NCI-H1930 (cell line): ENCODE data around the gene NAA20.

Source experiments
- DNase-seq, 2 experiments: peaks; one replicate each; lab custom pipeline; 2025; lab: John Stamatoyannopoulos, UW

Gene NAA20

DNA sequence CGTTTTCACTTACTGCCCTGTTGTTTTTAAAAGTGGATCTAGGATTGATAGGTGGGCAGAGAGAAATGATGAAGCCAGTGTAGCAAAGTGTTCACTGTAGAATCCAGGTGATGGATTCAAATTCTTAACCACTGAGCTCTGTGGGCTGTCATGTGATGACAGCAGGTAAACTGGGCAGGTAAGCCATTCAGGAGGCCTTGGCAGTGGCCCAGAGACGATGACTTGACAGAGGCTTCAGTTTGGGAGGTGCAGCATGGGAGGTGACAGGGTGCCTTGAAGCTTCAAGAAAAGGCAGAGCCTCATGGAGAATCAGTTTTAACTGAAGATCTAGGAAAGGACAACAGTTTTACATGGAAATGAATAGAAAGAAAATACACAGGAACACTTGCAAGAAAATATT is 2.0 kb downstream of the NAA20 start:
- no peak for DNase-seq

DNA sequence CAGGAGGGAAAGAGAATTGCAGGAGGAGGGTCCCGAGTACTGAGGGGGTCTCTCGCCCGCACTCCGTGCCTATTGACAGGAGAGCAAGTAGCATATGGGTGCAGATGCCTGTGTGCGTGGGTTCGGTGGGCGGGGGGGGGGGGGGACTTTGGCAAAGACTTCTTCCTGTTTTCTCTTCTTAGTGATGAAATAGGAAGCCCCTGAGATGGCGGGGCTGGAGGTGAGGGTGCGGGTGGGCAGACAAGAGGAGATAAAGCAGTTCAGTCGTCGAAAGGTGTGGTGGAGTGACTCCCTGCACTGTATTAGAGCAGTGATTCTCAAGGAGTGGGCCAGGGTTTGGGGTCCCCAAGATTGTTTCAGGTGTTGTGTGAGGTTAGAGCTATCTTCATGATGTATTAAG is 3.7 kb downstream of the NAA20 start:
- no peak for DNase-seq

DNA sequence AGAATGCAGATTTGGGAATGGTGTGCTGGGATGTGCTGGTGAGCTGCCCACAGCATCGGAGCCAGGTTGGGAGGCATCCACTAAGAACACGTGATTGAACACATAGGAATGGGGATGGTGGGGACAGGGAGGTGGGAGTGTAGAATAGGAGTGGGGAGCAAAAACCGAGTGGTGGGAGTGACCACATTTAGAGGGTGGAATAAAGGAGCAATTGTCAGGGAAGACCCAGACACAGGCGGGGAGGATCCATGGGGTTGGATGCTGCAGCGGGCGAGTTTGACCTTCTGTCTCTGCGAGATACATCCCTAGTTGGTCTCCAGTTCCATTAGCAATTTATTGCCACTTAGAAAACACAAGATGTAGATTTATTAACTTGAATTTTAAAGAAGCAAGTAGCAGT is 4.7 kb downstream of the NAA20 start:
- DNase-seq: no peak

DNA sequence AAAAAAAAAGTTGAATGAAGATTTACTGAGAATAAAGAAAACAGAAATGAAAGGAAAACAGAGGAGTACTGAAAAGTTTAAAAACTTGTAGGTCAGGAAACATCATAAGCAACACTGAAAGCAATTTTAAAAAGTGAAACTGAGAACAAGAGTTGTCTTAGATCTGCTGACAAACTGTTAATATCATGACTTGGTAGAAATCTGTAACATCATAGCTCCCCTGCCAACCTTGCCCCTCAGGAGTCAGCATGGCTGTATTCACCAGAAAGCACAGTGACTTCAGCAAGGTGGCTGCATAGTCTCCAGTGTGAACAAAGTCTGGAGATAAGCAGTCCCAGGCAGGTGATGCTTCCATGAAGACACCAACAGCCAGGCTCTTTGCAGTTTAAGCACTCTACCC is 5.3 kb downstream of the NAA20 start:
- DNase-seq: no peak

DNA sequence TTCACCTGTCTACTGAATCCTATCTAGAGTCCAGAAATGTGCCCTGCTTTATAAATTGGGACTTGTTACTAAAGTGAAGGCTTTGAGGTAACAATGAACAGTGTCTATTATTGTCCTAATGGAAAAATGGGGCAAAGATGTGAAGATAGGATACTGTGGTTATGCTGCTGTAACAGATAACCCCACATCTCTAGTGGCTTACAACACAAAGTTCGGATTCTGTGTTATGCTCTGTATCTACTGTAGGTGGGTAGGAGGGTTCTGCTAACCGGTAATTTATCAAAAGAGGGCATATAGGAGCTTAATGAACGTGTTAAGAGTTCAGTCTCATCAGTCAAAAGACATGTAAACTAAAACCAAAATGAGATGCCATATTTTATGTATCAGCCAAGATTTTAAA is 6.2 kb downstream of the NAA20 start:
- DNase-seq: no peak

DNA sequence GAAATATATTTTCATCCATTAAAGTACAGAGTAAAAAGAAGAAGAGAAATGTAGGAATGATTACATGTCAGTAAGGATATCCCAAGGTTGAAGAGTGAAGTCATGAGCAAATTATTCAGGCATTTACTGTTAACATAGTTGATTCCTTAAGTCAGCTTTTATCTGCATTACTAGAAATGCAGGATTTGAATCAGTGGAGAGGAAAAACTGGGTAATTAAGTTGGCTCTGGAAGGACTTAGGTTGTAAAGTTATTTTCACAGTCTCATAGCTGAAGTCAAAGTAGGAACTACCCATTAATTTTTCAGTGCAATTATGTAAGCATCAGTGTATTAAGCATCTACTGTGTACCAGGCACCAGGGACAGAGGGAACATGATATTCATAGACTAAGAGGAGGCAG is 7.8 kb downstream of the NAA20 start:
- DNase-seq: no peak

DNA sequence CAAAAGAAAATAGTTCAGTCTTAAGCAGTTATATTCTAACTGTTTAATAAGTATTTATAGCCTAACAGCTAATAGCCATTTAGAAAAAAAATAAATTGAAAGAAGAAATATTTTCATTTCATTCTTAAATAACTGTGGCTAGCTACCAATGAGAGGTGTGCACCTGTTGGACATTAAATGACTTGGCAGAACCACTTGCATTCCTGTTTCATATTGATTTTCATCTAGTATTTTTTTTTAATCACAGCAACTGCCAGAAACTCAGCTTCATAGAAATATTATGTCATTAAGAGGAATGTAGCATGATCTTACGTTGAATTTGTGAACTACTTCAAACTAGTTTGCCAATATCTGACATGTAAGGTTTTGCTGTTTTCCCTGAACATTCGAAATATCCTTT is 10.1 kb downstream of the NAA20 start:
- DNase-seq: no peak

DNA sequence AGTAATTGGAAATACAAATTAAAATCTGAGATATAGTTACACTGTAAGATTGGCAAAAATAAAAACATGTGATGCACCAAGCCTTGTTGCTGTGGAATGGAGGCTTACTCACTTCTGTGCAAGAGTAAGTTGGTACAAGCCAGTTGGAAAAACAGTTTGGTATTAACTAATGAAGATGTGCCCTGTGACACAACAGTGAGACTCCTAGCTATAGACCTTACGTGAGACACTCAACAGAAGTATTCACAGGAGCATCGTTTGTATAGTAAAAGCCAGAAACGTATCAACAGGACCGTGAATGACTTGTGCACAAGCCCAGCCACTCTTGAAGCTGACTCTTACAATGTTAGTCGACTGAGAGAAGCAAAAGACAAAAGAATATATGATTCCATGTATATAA is 14.6 kb downstream of the NAA20 start:
- DNase-seq: no peak

DNA sequence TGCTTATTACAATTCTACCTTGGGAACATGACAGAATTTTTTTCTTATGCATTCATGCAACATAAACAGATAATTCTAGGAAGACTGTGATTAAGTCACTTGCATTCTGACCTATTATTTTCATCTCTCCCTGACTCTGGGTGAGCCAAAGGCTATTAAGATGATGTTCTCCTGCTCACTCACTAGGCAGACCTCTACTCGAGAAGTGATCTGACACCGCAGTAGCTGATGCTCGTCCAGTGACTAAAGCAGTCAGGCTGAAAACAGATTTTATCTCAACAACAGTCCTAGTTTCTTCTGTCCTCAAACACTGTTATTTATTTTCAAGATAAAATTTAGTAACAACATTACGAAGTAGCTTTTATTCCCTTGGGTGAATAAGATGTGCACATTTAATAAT is 17.3 kb downstream of the NAA20 start:
- no peak for DNase-seq

DNA sequence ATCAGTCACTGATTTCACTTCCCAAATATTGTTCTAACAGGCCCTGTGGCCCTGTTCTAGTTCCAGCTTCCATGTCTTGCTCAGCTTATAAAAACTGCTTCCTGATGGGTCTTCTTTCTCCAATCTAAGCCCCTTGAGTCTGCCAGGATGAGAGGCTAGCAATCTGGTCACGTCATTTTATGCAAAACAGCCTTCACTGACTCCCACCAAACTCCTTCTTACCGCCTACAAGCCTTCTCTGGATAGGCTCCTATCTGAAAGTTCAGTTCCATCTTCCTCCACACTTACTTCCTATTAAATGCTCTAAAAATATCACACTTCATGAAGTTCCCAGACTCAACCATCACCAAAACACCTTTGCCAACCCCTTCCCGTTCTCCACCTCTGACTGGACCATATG is 19.6 kb downstream of the NAA20 start:
- DNase-seq: no peak

DNA sequence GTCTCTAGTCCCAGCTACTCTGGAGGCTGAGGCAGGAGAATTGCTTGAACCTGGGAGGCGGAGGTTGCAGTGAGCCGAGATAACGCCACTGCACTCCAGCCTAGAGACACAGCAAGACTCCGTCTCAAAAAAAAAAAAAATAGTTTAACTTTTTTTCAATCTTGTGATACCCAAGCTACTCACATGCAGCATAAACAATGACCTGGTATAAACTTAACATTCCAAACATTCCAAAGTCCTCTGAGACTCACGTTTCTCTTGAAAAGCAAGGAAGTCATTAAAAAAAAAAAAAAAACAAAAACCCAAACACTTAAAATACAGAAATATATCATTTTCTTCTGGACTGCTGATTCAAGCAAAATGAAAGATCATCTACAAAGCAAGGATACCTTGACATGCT is 20.8 kb downstream of the NAA20 start:
- DNase-seq: no peak

DNA sequence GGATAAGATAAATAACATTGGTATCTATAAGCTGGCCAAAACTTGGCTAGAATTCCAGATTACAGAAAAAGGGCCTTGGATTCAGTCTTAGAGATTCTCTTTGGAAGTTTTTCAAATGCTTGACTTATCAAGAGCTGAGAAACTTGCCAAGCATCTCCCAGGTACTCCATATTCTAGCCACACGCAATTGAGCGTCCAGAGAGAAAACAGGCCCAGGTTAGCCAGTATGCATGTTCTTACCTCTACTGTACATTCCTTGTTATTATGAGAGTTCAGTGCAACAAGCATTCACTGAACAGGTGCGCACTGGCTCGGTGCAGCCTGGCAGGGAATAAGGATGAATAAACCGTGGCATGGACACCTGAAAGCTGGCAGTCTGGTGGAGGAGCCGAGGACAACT is 21.4 kb downstream of the NAA20 start:
- DNase-seq: no peak

DNA sequence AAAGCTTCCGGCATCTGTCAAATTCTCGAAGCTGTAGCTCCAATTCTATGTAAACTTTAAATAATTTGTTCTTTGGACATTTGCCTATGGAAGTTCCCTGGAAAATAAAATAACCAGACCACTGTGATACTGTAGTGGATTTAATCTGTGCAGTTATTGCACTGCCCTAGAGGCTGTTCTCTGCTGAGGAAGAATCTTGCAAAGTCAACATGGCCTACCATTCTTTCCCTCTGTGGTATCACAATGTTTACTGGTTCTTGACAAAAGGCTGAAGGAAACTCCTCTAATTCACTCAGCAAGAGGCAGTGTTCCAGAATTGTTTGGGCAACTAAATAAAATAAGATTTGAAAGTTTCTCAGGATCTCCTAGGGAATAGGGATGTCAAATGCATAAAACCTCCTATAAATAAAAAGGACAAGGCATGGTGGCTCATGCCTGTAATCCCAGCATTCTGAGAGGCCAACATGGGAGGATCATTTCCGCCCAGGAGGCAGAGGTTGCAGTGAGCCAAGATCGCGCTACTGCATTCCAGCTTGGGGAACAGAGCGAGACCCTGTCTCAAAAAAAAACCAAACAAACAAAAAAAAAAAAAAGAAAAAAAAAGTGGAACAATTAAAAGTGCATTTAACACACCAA is 22.7 kb downstream of the NAA20 start:
- DNase-seq: no peak

DNA sequence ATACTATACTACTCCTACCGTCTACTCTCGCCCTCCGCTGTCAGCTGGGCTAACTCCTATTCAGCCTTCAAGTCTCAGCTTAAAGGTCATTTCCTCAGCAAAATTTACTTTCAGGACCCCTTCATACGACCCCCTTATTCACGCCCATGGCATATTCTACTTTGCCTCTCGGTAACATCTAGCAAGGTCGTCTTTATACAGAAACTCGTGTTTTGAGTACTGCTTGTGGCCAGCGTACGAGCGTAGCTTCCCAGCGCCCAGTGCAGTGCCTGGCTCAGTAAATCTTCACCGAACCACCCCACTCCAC is 34.6 kb downstream of the NAA20 start:
- DNase-seq: no peak

DNA sequence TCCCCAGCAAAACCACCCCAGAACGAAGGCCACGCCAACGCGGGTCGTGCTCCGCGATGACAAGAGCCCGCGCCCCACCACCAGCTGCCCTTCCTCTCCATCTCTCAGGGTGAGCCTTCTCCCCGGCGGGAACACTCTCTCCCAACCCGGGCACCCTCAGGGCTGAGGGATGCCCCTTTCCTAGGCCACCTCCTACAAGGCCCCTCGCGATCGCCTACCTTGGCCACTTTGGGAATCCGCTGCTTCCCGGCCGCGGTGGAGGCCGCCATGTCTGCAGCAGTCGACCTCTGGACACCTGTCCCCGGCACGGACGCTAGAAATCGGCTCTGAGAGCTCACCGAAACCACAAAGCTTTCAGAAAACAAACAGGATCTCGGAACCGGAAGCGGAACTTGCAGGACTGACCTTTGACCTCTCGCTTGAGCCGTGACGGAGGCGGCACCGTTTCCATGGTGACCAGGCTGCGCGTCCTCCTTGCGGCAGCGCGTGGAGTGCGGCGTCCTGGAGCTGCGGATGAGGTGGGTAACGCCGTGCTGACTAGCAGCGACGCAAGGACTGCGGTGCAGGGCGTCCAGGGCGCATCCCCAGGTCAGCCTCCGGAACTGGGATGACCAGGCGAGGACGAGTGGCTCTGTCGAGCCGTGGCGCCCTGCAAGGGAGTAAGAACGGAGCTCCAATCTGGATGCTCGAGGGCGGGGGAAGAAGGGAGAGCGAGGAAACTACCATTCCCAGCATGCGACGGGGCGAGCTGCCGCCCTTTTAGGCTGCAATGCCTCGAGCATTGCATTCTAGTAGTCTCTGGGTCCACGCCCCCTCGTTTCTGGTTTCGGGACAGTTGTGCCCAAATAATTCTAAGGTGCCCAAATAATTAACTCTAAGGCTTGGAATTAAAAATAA is 35.2 kb downstream of the NAA20 start, which contains the start of the genes CFAP61 and CRNKL1:
Gene CFAP61, plus strand, starts transcription at position 459 of the 897 bp plus-strand sequence. CDS start 4,122 bp downstream, outside the sequence.
Gene CRNKL1, minus strand, starts transcription at position 393 of the 897 bp plus-strand sequence. Its CDS starts 124 bp downstream, at position 269.
- peak; percentile 98 to 99 for DNase-seq

DNA sequence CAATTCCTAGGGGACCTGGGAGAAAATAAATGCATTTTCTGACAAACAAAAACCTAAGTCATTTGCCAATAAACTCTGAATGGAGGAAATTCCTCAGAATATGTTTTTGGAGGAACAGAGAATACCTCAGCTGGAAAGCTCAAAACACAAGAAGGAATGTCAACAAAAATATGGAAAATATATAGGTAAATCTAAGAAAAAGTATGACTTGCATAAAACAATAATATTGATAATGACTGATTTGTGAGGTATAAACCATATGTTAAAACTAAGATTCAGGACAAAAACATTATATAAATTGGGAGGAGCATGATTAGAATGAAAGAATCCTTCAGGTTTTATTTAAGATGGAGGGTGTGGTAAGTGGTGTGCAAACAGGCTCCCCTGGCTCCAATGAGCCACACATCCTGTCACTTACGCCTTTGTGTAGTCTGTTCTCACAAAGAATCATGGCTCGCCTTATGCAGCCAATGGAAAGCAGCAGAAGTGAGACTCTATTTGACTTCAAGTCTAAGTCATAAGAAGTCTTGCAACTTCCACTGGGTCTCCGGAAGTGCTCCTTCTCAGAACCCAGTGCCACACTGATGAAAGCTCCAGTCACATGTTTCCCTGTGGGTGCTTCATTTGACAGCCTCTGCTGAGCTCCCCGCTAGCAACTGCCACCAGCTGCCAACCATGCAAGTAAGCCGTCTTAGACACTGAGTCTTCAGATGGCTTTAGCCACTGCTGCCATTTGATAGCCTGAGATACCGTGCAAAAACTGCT is 43.3 kb downstream of the NAA20 start:
- no peak for DNase-seq

DNA sequence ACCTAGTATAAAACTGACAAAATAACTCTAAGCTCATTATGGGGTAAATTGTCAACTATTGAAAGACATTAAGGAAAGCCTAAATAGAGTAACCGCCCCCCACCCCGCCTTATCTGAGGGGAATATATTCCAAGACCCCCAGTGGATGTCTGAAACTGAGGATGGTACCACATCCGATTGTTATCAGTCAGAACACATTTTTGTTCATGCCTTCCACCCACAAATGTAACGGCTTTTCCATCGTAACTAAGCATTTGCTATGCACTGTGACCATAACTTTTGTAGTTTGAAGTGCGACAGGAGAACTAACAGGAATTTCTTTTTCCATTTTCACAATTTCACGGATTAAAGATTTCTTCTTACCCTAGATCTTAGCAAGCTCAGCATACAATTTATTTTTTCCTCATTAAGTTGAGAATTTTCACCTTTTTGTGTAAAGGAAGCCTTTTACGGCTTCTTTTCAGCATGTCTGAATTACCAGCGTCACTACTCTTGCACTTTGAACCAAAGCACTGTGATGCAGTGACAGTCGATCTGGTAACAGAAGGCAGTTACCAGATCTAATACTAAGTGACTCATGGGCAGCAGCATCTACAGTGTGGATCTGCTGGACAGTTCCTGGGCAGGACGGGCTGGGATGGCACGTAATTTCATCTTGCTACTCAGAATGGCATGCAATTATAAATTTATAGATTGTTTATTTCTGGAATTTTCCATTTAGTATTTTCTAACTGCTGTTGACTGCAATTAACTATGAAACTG is 47.0 kb downstream of the NAA20 start:
- no peak for DNase-seq

DNA sequence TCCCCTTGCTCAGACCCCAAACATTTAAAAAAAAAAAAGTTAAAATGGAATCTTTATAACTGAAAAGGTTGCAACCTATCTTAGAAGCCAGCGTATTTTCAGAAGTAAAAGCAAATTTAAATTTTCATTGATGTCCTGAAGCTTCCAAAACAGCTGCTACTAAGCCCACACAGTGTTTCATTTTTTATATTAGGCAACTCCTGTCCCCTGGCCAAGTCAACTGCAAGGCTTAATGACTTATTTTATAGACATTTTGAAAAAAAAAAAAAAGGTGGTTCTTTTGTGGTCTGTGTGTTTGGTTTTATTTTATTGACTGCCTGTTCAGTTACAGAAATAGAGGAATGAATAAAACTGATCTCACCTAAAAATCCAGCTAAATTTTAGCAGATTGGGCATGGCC is 48.2 kb downstream of the NAA20 start:
- DNase-seq: no peak

DNA sequence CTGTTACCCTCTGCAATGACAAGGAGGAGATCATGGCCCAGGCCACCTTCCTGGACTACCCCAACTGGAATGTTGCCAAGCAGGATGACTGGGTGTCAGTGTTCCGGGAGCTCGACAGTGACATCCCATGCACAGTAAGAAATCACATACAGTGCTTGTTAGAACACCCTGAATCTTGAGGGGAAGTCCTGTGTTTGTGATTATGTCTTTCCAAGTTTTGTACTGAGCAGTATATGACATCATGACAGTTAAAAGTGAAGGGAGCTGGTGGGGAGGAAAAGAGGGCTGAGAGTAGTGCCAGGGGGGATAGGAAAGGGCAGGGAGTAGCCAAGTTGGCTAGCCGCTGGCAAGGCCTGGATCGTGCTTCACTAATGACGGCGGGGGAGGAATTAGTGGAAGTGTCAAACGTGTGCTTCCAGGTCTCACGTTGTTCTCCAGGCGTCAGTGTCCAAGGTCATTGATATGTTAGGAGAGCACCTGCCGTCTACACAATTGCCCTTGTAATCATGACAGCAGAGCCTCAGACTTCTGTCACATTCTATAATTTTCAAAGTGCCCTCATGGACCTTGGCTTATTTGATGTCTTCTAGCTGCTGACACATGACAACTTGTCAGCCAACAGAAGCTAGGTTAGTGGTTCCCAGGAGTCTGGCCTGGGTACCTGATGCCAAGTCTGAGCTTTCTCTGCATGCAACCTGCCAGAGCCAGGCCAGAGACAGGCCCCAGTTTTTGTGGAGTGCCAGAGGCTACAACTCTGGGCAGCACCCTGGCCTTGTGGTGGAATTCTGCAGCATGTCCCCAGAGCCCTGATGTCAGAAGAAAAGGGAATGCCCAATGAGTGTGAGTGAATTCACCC is 53.9 kb downstream of the NAA20 start:
- DNase-seq: no peak

DNA sequence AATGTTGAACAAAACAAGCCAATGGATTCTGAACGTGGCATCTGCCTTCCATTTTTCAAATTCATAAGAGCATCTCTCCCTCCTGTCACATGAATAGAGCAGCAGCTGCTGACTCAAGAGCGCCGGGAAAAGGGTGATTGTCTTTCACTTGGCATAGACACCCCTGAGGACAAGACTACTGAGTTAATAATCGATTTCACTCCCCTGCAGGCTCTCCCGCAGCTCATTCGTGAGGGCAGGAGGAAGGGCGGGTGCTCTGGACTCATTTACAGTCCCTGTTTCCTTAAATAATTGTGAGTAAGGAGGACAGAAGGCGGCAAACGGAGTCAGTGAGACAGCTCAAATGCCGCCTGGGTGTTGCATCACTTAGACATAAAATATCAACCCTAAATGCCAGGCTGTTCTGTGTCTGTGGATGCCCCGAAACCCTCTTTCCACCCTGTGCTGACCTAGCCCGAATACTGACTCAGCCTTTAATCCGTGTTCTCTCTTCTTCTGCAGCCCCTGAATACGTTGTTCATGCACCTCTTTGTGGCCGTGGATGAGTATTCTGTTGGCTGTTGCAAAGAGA is 56.7 kb downstream of the NAA20 start:
- DNase-seq: no peak

DNA sequence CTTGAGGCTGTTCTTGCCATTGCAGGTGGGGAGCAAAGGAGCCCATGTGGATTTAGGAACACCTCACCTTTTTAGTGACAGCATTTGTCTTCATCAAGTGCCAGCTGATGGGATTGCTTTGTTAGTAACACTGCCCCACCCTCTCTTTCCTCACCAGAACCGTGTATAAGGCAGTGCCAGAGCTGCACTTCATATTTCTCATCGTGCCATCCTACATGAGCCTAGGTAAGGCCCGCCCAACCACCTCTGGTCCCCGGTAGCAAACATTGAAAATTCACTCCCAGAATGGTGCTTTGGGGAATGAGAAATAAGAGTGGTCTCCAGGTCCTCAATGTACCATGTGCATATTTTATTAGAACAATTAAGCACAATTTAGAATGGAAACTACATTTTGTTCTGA is 57.9 kb downstream of the NAA20 start:
- DNase-seq: no peak
